H1 (cell line): Measurements from ENCODE around the gene ZNF775. TPM values are rescaled to one million over a fixed set of nuclear protein-coding genes. Genes with fewer than 3 reads are reported as not detected.

Experiments used
- ATF2 ChIP-seq: IDR thresholded peaks from 2 replicates; pipeline ENCODE4 v1.6.1; 2012; ENCODE audit warnings: low read length, inconsistent platforms
- BACH1 ChIP-seq: IDR thresholded peaks from 2 replicates; pipeline ENCODE4 v1.6.1; 2012; ENCODE audit warnings: low read length, improper control_type of control experiment
- CHD1 ChIP-seq: IDR thresholded peaks from 2 replicates; pipeline ENCODE4 v1.6.1; 2012; ENCODE audit warnings: low read depth, low read length, improper control_type of control experiment
- CHD2 ChIP-seq: IDR thresholded peaks from 2 replicates; pipeline ENCODE4 v1.6.1; 2012; ENCODE audit warnings: low read length, improper control_type of control experiment
- CTCF ChIP-seq, 3 experiments: IDR thresholded peaks; 1 replicate in 2 of 3; 2 replicates in 1 of 3; pipeline versions ENCODE4 v1.5.1 to v1.6.1; 2011; ENCODE audit warnings: low read length in 3 of 3, mild to moderate bottlenecking in 3 of 3, inconsistent platforms in 2 of 3, low read depth in 1 of 3, moderate library complexity in 1 of 3; ENCODE audit not compliant: insufficient read depth in 1 of 3; ENCODE audit errors: control extremely low read depth in 1 of 3
- EGR1 ChIP-seq: IDR thresholded peaks from 2 replicates; pipeline ENCODE4 v1.6.1; 2011; ENCODE audit warnings: low read depth, low read length, borderline replicate concordance
- EP300 ChIP-seq, 2 experiments: IDR thresholded peaks; 1 replicate in 1 of 2; 2 replicates in 1 of 2; pipeline ENCODE4 v1.6.1; 2011 to 2012; ENCODE audit warnings: low read depth in 2 of 2, low read length in 2 of 2, mild to moderate bottlenecking in 2 of 2, borderline replicate concordance in 1 of 2, inconsistent platforms in 1 of 2, moderate library complexity in 1 of 2
- GTF2F1 ChIP-seq: IDR thresholded peaks from 2 replicates; pipeline ENCODE4 v1.6.1; 2012; ENCODE audit warnings: low read depth, low read length, improper control_type of control experiment, borderline replicate concordance
- HDAC2 ChIP-seq, 2 experiments: fragments of 300-600 bp in 1 of 2; sonication (generic) in 1 of 2; IDR thresholded peaks; 2 replicates each; pipeline ENCODE4 v1.6.1; 2011 to 2012; ENCODE audit warnings: low read depth in 2 of 2, low read length in 2 of 2, mild to moderate bottlenecking in 2 of 2, moderate library complexity in 2 of 2, borderline replicate concordance in 1 of 2, inconsistent platforms in 1 of 2
- KDM1A ChIP-seq: fragments of 200-600, 300-600 bp; sonication (generic); IDR thresholded peaks from 2 replicates; pipeline ENCODE4 v1.7.1; 2016; ENCODE audit warnings: mild to moderate bottlenecking, low read length, borderline replicate concordance
- KDM4A ChIP-seq: IDR thresholded peaks from one replicate; pipeline ENCODE4 v1.7.1; 2012; ENCODE audit warnings: low read depth, mild to moderate bottlenecking, moderate library complexity, low read length, inconsistent platforms; ENCODE audit not compliant: severe bottlenecking
- RAD21 ChIP-seq, 2 experiments: IDR thresholded peaks in 1 of 2; conservative IDR thresholded peaks in 1 of 2; 2 replicates each; pipeline ENCODE4 v1.6.1; 2011; ENCODE audit warnings: low read depth in 2 of 2, low read length in 2 of 2, improper control_type of control experiment in 1 of 2, inconsistent platforms in 1 of 2, mild to moderate bottlenecking in 1 of 2, moderate library complexity in 1 of 2
- RFX5 ChIP-seq: IDR thresholded peaks from 2 replicates; pipeline ENCODE4 v1.6.1; 2011; ENCODE audit warnings: low read depth, low read length, improper control_type of control experiment, borderline replicate concordance
- RXRA ChIP-seq: IDR thresholded peaks from 2 replicates; pipeline ENCODE4 v1.6.1; 2011; ENCODE audit warnings: low read depth, mild to moderate bottlenecking, low read length, moderate library complexity; ENCODE audit not compliant: insufficient read depth
- SIRT6 ChIP-seq: IDR thresholded peaks from one replicate; pipeline ENCODE4 v1.7.1; 2012; ENCODE audit warnings: low read length, inconsistent platforms
- TAF1 ChIP-seq: IDR thresholded peaks from 2 replicates; pipeline ENCODE4 v1.6.1; 2011; ENCODE audit warnings: mild to moderate bottlenecking, low read depth, low read length
- TBP ChIP-seq: IDR thresholded peaks from 2 replicates; pipeline ENCODE4 v1.6.1; 2011; ENCODE audit warnings: low read depth, low read length, improper control_type of control experiment
- polyA plus RNA-seq, 7 experiments: library from polyadenylated mRNA; depleted of rRNA in 3 of 7; stranded (reverse) in 5 of 7; unstranded in 2 of 7; fragments of >200 nt in 5 of 7; fragments of 200-250 nt in 2 of 7; gene quantifications; 1 replicate in 5 of 7; 2 replicates in 1 of 7; 4 replicates in 1 of 7; pipeline versions ENCODE4 v1.2.1 to v1.2.3, GENCODE V29; 2011 to 2013; ENCODE audit warnings: missing spikeins in 2 of 7, mixed read lengths in 2 of 7
- total RNA-seq: library from RNA; stranded (reverse); fragmentation: NEBNext Ultra II Directional; extraction: Animal tissue kit (Norgen Biotek cat#: 25700); gene quantifications from 2 replicates; pipeline ENCODE4 v1.2.1, GENCODE V29; 2021

The ZNF775 gene
- total and polyA plus RNA-seq, 2 of the 8 experiments (the other 6 are each of a cell fraction or from before 2014, with no cell fraction given) = 13.6 to 21.5 TPM

- 0 out of 2 replicates have a peak, but pooled peaks have one; percentile 59 for TF ChIP-seq ATF2
- 0 out of 2 replicates have a peak, but pooled peaks have one; percentile 4 for TF ChIP-seq CHD2
- no peak for TF ChIP-seq BACH1
- peak; percentile 65 for TF ChIP-seq TAF1
- 0 out of 2 replicates have a peak, but pooled peaks have one; percentile 2 for TF ChIP-seq RXRA
- no peak for TF ChIP-seq EGR1
- peak in 1 of 2 experiments; percentile 35; a peak in 1 of 4 replicates for TF ChIP-seq HDAC2 (IDR thresholded peaks at IDR 0.05; ENCODE audit: borderline replicate concordance in 1 of 2, low read depth in 2 of 2, low read length in 2 of 2)
- TF ChIP-seq KDM4A = peak; percentile 30
- TF ChIP-seq EP300 (IDR thresholded peaks at IDR 0.05; ENCODE audit: borderline replicate concordance in 1 of 2, low read depth in 2 of 2, low read length in 2 of 2) = peak in 1 of 2 experiments; percentile 35; a peak in 1 of 3 replicates
- TF ChIP-seq SIRT6 = no peak
- peak in 2 of 3 experiments; percentile 61 to 63; a peak in 3 of 4 replicates for TF ChIP-seq CTCF (IDR thresholded peaks at IDR 0.05; ENCODE audit: control extremely low read depth in 1 of 3, insufficient read depth in 1 of 3, low read depth in 1 of 3, low read length in 3 of 3)
- peak; percentile 32 to 60 for TF ChIP-seq RAD21 (IDR thresholded peaks at IDR 0.05 in 1 of 2, conservative IDR thresholded peaks at IDR 0.05 in 1 of 2; ENCODE audit: low read depth in 2 of 2, low read length in 2 of 2)
- no peak for TF ChIP-seq GTF2F1
- TF ChIP-seq TBP = peak; percentile 76
- TF ChIP-seq RFX5 = peak; percentile 61; the same call in 1 of the 2 replicates
- TF ChIP-seq KDM1A = peak; percentile 84; the same call in 1 of the 2 replicates
- TF ChIP-seq CHD1 = 0 out of 2 replicates have a peak, but pooled peaks have one; percentile 27
These were observed 846 bp upstream of the ZNF775 start (continued) for GRCh38 chr7:150378115-150378852.
